Stimulated activated CD8-positive, alpha-beta memory T cell treated with anti-CD3 and anti-CD28 coated beads, Interleukin-7, amount 100 ng/mL, for 1 hour (primary cell): ENCODE measurements around the gene CMIP.
"Not testable (repeated sequence)": the region's sequence is repeated elsewhere in the genome, so short reads cannot be mapped to it uniquely, and the experiment has no call there.

Experiments
- DNase-seq, 2 donors: peaks; one replicate each; pipeline ENCODE4 v3.0.0-alpha.2; 2020; ENCODE audit warnings: low read depth in 2 of 2

The CMIP gene

GRCh38 chr16:81421536-81421935 is 23.1 kb upstream of the CMIP start:
- no peak for DNase-seq

- not testable (repeated sequence) for DNase-seq
Observed at GRCh38 chr16:81422153-81422552, 22.5 kb upstream of the CMIP start.

GRCh38 chr16:81424771-81425170 is 19.8 kb upstream of the CMIP start:
- DNase-seq = no peak

GRCh38 chr16:81427219-81427618 is 17.4 kb upstream of the CMIP start:
- DNase-seq = no peak

GRCh38 chr16:81429045-81429521 is 15.5 kb upstream of the CMIP start:
- no peak for DNase-seq

- DNase-seq = no peak
Observed at GRCh38 chr16:81431554-81432353, 12.9 kb upstream of the CMIP start.

GRCh38 chr16:81432937-81433557 is 11.6 kb upstream of the CMIP start:
- no peak for DNase-seq

GRCh38 chr16:81435103-81435502 is 9.5 kb upstream of the CMIP start:
- DNase-seq = no peak

- no peak for DNase-seq
Observed at GRCh38 chr16:81435567-81435966, 9.0 kb upstream of the CMIP start.

- no peak for DNase-seq
Observed at GRCh38 chr16:81436386-81436785, 8.2 kb upstream of the CMIP start.

- DNase-seq = no peak
Observed at GRCh38 chr16:81437865-81438264, 6.7 kb upstream of the CMIP start.

GRCh38 chr16:81440888-81441761 is 3.5 kb upstream of the CMIP start:
- no peak for DNase-seq

GRCh38 chr16:81442220-81442915 is 2.2 kb upstream of the CMIP start:
- no peak for DNase-seq

- no peak for DNase-seq
Observed at GRCh38 chr16:81442916-81443687, 1.5 kb upstream of the CMIP start.

- DNase-seq = no peak
Observed at GRCh38 chr16:81443688-81444447, 740 bp upstream of the CMIP start.

- DNase-seq = no peak
Observed at GRCh38 chr16:81445143-81445961, 744 bp downstream of the CMIP start.

GRCh38 chr16:81445966-81446906 is 1.6 kb downstream of the CMIP start:
- DNase-seq = no peak

- no peak for DNase-seq
Observed at GRCh38 chr16:81446907-81447268, 2.3 kb downstream of the CMIP start.
